RPMI8226 (cell line): Measurements from ENCODE around the gene HLF.
A peak's percentile ranks its signal among the peaks of the same experiment; 100 is the strongest.

Experiments
- DNase-seq: peaks from one replicate; pipeline ENCODE4 v3.0.0-alpha.2; 2015

Gene HLF

GRCh38 chr17:55275894-55276804, 11.4 kb downstream of the HLF start:
- DNase-seq, result no peak

DNA sequence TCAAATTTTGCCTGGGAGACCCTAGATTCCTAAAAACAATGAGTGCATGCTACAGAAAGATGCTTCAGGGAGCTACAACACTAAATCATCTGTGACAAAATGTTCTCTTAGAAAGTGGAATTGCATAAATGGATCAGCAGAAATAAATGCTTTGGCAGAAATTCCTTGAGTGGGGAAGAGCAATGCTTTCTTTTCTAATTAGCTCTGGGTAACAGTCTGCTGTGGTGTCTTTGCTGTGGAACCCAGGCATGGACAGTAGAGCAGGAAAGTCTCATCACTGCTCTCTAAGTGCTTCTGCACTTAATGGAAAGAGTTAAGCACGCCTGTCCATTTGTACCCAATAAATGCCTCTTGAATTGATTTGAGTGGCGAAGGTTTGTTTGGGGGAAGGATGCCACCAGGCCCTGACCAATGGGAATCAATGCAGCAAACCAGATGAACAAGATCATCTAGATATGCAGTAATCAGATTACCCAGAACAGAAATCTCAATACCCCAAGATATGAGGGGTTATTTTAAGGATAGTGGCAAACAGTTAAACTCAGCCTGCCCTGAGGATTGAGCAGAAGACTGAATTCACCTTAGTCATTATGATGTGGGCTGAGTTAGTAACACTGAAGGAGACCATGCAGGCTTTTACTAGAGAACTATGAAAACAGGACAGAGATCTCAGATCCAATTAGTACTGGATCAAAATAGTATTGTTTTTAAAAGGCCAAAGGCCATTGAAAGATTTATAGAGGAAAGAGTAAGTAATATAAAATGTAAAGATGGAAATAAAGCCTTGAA, 13.6 kb downstream of the HLF start:
- no peak for DNase-seq

GRCh38 chr17:55279203-55279602, 14.4 kb downstream of the HLF start:
- no peak for DNase-seq

DNA sequence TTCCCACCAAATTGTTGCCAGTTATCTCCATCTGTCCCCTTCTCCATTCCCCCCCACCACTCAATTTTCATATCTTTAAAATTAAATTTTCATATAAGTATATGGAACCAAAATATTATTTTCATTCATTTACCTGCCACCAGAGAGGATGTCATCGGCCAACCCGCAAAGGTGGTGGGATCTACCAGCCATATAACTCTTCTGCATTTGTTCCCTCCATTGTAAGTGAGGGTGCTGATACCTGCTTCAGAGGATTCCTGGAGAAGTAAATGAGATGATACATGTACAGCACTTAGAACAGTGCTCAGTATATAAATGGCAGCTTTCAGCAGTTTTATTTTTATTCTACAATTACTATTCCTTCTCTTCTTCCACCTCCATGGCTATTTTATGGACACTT, 15.0 kb downstream of the HLF start:
- no peak for DNase-seq

- no peak for DNase-seq
Observed at GRCh38 chr17:55280212-55280611, 15.5 kb downstream of the HLF start.

DNA sequence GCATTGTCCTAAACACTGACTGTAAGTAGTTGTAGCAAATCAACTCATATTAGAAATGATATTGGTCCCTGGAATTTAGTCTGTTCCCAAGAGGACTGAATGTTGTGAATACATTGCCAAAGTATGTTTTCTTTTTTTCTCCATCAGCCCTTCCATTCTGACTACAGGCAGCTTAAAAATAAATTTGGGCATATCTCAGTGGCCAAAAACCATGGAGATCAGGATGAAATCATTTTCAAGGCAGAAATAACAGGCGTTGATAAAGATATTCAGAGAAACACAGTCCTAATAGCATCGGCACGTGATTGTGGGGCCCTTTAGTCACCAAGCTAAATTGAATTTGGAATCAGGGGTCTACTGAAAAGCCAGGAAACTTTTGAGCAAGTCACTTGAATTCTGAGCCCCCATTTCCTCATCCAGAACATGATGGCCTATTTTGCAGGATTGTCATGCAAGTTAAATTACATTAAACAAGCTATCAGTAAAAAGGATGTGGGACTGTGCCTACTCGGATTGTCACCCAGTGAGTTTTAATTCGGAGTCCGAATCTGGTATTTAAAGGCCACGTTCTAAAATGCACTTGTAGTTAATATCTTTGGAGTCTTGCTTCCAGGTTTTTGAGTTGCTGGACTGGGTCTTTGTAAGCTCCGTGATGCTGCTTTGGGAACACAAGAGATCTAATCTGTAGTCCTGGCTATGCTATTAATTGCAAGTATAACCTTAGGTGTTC, 17.1 kb downstream of the HLF start:
- no peak for DNase-seq

GRCh38 chr17:55282379-55282702, 17.6 kb downstream of the HLF start:
- no peak for DNase-seq

GRCh38 chr17:55282741-55283140, 18.0 kb downstream of the HLF start:
- no peak for DNase-seq

DNA sequence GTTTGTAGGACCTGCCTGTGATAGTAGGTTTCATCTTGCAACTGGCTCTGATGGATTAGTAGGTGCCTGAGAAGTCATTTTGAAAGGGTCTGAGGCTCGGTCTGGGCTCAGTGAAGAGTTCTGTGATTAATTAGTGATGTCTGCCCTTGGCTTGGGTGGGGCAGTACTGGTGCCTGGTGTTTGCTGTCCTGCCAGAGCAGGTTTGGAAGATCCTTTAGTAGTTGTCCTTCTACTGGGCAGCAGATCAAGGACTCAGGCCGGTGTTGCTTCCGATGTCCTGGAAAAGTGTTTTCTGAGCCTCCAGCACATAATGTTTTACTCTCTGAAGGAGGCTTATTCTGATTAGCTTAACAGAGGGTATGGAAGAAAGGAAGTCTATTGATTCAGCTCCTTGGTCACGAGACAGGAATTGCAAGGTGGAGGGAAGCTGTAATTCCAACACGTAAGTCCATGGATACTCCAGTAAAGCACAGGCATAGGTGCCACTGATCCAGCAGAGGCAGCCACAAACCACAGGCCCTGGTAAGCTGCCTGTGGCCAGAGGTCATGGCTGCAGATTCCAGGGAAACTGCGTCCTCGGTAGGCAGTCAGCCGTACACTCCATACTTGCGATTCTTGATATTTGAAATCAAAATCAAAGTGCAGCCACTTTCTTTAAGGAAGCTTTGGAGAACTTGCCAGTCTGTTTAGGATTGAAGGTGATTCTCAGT, 18.7 kb downstream of the HLF start:
- no peak for DNase-seq

GRCh38 chr17:55284001-55284884, 19.5 kb downstream of the HLF start:
- DNase-seq, result no peak

- no peak for DNase-seq
Observed at GRCh38 chr17:55284944-55285339, 20.2 kb downstream of the HLF start.

DNA sequence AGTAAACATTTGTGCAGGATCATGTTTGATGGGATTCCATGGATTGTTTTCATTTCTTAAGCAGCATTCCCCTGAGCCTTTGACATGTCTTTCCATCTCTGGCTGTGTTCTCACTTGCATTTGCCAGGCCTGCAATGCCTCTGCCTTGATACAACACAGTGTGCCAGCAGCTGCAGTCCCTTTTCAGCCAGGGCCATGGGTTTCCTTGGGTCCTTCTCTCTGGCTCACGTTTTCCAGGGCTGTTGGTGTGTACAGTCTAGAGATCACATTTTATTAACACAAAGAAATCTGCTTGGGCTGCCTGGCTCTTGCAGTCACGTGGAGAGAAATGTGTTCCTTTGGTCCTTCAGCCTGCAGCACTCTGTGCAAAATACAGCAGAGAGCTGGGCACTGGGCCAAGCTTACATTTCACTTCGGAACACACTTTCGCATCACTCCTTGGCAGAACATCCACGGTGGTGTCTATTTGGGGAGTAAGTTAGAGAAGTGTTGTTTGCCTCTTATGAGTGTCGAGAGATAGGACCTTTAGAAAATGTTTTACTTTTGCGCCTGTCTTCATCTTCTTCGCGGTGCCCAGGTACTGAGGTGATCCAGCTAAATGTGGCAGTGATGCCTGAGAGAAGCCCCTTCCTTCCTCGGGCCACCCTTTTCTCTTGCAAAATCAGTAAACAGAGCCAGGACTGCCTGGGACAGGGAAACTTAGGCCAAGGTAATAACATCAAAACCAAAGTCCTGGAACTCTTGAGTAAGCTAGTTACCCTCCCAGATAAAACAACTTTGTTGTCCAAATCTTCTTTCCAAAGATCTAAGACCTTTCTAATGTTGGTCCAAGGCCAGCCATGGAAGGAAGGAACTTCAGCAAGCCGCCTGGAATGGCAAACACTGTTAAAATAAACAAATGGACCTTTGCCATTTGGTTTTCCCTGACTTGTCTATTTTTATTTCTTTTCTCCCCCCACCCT, 20.9 kb downstream of the HLF start:
- DNase-seq, result peak; percentile 95

DNA sequence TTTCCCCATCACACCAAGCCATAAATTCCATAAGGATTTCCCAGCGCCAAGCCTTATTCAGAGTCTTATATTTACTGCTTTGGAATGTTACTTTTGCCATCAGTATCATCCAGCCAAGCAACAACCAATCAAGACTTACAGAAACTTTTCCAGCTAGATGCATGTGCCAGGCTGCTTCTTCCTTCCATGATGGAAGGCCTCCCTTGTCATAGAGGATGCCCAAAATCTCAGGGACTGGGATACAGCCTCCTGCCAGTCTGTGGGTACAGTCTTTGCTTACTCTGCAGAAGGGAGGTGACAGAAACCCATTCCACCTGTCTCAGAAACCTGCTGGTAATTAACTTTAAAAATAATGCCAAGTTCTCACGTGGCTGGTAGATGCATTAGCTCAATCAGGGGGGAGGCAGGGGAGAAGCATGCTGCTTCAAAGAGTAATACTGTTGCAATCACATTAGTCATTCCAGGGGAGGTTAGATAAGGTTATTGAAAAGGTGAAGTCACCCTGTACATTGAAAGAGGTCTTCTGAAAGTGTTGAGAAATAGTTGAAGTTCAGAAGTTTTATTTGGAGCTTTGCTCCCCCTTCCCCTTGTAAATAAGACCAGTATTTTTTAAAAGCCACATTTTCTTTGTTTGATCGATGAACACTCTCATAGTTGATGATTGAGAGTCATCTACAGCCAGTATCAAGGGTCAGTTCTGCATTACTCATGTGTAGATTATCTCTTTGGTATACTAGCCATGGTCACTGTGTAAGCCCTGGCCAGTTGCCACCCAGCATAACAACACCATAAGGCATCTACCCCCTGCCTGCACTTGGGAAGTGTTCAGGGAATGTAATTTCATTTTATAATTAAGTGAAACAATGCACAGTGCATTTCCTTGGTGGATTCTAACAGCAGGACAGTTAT, 22.2 kb downstream of the HLF start:
- DNase-seq, result peak; percentile 45

GRCh38 chr17:55288356-55289105, 23.8 kb downstream of the HLF start:
- DNase-seq, result no peak

DNA sequence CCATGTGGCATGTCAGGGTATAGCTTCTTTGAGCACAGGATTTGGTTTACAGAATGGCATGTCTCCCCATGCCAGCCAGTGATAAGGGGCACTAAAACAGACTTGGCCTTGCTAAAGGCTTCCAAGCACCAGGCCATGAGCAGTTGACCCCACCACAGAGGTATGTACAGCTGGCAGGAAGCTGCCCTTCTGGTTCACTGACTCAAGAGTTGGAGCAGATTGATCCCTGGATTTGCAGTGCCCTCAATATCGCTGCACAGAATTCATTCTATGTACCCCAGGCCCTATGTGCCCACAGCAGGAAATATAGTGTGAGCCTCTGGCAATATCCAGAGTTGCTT, 24.3 kb downstream of the HLF start:
- no peak for DNase-seq

- no peak for DNase-seq
Observed at GRCh38 chr17:55289978-55290377, 25.2 kb downstream of the HLF start.

- DNase-seq, result no peak
Observed at GRCh38 chr17:55290492-55291113, 25.8 kb downstream of the HLF start.

DNA sequence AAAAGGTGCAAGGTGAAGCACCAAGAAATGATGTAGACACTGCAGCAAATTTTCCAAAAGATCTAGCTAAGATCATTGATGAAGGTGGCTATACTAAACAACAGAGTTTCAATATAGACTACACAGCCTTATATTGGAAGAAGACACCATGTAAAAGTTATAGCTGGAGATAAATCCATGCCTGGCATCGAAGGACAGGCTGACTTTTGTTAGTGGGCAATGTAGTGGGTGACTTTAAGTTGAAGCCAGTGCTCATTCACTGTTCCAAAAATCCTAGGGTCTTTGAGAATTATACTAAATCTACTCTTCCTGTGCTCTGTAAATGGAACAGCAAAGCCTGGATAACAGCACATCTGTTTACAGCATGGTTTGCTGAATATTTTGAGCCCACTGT, 26.4 kb downstream of the HLF start:
- DNase-seq, result no peak
